Measurements from ENCODE around the gene CD59.

Gene CD59

DNA sequence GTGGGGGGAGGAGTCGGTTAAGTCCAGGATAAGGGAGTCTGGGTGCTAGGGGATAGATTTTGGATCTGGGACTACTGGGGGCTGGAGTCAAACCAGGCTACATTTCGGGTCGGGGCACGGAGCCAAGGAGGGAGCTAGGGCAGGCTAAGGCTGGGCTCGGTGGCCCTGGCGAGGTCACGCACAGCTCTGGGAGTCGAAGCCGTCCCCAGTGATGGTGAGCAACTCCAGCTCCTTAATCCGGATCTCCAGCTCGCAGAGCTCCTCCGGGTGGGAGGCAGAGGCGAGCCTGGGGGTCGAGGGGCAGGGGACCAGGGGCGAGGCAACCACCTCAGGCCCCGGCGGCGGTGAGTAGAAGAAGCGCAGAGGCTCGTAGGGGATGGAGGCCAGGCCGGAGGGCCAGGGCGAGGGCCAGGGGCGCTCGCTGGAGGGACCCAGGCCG lies 36.1 kb downstream of the CD59 start:
- no peak for TF ChIP-seq SPI1 (IDR thresholded peaks at IDR 0.05; ENCODE audit: borderline replicate concordance, low read depth)
- TF ChIP-seq, protein P1, sequence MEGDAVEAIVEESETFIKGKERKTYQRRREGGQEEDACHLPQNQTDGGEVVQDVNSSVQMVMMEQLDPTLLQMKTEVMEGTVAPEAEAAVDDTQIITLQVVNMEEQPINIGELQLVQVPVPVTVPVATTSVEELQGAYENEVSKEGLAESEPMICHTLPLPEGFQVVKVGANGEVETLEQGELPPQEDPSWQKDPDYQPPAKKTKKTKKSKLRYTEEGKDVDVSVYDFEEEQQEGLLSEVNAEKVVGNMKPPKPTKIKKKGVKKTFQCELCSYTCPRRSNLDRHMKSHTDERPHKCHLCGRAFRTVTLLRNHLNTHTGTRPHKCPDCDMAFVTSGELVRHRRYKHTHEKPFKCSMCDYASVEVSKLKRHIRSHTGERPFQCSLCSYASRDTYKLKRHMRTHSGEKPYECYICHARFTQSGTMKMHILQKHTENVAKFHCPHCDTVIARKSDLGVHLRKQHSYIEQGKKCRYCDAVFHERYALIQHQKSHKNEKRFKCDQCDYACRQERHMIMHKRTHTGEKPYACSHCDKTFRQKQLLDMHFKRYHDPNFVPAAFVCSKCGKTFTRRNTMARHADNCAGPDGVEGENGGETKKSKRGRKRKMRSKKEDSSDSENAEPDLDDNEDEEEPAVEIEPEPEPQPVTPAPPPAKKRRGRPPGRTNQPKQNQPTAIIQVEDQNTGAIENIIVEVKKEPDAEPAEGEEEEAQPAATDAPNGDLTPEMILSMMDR (IDR thresholded peaks at IDR 0.05; ENCODE audit: insufficient read depth, low read length) = no peak
- TF ChIP-seq, protein P2, sequence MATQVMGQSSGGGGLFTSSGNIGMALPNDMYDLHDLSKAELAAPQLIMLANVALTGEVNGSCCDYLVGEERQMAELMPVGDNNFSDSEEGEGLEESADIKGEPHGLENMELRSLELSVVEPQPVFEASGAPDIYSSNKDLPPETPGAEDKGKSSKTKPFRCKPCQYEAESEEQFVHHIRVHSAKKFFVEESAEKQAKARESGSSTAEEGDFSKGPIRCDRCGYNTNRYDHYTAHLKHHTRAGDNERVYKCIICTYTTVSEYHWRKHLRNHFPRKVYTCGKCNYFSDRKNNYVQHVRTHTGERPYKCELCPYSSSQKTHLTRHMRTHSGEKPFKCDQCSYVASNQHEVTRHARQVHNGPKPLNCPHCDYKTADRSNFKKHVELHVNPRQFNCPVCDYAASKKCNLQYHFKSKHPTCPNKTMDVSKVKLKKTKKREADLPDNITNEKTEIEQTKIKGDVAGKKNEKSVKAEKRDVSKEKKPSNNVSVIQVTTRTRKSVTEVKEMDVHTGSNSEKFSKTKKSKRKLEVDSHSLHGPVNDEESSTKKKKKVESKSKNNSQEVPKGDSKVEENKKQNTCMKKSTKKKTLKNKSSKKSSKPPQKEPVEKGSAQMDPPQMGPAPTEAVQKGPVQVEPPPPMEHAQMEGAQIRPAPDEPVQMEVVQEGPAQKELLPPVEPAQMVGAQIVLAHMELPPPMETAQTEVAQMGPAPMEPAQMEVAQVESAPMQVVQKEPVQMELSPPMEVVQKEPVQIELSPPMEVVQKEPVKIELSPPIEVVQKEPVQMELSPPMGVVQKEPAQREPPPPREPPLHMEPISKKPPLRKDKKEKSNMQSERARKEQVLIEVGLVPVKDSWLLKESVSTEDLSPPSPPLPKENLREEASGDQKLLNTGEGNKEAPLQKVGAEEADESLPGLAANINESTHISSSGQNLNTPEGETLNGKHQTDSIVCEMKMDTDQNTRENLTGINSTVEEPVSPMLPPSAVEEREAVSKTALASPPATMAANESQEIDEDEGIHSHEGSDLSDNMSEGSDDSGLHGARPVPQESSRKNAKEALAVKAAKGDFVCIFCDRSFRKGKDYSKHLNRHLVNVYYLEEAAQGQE (IDR thresholded peaks at IDR 0.05; ENCODE audit: insufficient replicate concordance, low read depth) = no peak
- no peak for TF ChIP-seq GABPA (IDR thresholded peaks at IDR 0.05; ENCODE audit: low read depth)
- no peak for TF ChIP-seq POLR2AphosphoS5 (IDR thresholded peaks at IDR 0.05; ENCODE audit: low read depth)
- H3K27me3 ChIP-seq (ENCODE audit: insufficient read depth, poor library complexity, severe bottlenecking) = no peaks in the 10 kb centered on the region
- H3K4me3 ChIP-seq (replicated peaks; ENCODE audit: insufficient read depth, low read length) = peak overlapping the region; percentile 15
- peak overlapping the region; percentile 63 for H3K27ac ChIP-seq (replicated peaks)
- no peak for DNase-seq (ENCODE audit: low read depth in 1 of 2, low spot score in 1 of 2)

DNA sequence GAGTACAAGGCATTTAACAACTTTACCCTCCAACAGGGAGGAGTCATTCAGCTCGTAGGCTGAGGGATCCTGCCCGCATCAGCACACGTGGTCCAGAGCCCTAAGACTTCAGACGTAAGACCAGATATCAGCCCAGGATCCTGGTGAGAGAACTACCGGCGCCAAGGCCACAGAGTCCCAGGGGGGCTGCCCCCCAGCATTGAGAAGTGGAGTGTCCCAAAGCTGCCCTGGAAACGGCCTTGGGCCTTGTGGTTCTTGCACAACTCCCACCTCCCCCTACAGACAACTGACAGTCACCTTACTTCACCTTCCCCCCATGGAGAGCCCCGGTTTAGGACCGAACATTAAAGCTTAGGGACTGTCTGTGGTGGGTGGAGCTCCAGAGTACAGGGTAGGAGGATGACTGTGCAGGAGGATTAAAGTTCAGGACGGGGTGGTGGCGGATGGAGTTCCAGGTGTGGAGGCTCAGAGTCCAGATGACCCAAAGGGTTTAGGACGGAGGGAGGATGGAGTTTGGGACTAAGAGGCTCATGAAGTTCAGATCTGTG lies 36.6 kb downstream of the CD59 start:
- no peak overlapping the region for H3K4me3 ChIP-seq (replicated peaks; ENCODE audit: insufficient read depth, low read length)
- H3K27ac ChIP-seq (replicated peaks) = peak overlapping the region; percentile 63
- no peaks in the 10 kb centered on the region for H3K27me3 ChIP-seq (ENCODE audit: insufficient read depth, poor library complexity, severe bottlenecking)
- TF ChIP-seq, protein P1 (IDR thresholded peaks at IDR 0.05; ENCODE audit: insufficient read depth, low read length) = no peak
- no peak for TF ChIP-seq POLR2AphosphoS5 (IDR thresholded peaks at IDR 0.05; ENCODE audit: low read depth)
- TF ChIP-seq, protein P2 (IDR thresholded peaks at IDR 0.05; ENCODE audit: insufficient replicate concordance, low read depth) = no peak
- TF ChIP-seq SPI1 (IDR thresholded peaks at IDR 0.05; ENCODE audit: borderline replicate concordance, low read depth) = no peak
- no peak for TF ChIP-seq GABPA (IDR thresholded peaks at IDR 0.05; ENCODE audit: low read depth)
- peak in 1 of 2 experiments; percentile 68 for DNase-seq (ENCODE audit: low read depth in 1 of 2, low spot score in 1 of 2)

DNA sequence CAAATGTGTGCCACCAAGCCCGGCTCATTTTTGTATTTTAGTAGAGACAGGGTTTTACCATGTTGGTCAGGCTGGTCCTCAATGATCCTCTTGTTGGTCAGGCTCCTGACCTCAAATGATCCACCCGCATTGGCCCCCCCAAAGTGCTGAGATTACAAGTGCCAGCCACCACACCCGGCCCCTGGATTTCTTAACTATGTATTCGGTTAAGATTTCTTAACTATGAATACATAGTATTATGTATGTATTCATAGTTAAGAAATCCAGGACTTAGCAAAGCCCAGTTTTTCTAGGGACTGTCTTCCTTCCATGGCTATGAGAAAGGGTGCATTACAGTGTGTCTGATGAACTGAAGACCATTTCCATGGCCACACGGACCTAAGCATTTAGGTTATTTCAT lies 37.3 kb downstream of the CD59 start:
- DNase-seq (ENCODE audit: low read depth in 1 of 2, low spot score in 1 of 2) = peak in 1 of 2 experiments; percentile 57
- no peak for TF ChIP-seq SPI1 (IDR thresholded peaks at IDR 0.05; ENCODE audit: borderline replicate concordance, low read depth)
- no peak for TF ChIP-seq POLR2AphosphoS5 (IDR thresholded peaks at IDR 0.05; ENCODE audit: low read depth)
- TF ChIP-seq, protein P1 (IDR thresholded peaks at IDR 0.05; ENCODE audit: insufficient read depth, low read length) = no peak
- TF ChIP-seq, protein P2 (IDR thresholded peaks at IDR 0.05; ENCODE audit: insufficient replicate concordance, low read depth) = no peak
- peak overlapping the region; percentile 63 for H3K27ac ChIP-seq (replicated peaks)

More for the DNA sequence above, 37.3 kb downstream of the CD59 start:
- Histone ChIP-seq H3K4me3 (replicated peaks; ENCODE audit: insufficient read depth, low read length) (no peak overlapping the region), H3K27me3 (ENCODE audit: insufficient read depth, poor library complexity, severe bottlenecking) (no peaks in the 10 kb centered on the region)
